ENCODE data around the gene TP53TG3F. TPM values are rescaled to one million over a fixed set of nuclear protein-coding genes. Genes with fewer than 3 reads are reported as not detected.
"Not testable (repeated sequence)": the region's sequence is repeated elsewhere in the genome, so short reads cannot be mapped to it uniquely, and the experiment has no call there.

TP53TG3F gene, protein sequence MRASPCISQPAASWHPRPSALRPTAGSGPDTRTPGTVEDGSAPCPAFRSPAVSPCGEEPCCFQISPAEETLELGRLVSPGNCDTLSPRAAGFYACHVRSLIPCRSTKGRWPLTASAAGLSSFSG
- not detected in 2 replicates for total RNA-seq (2014; rRNA removed; shearing (Covaris generic))

- H3K4me3 ChIP-seq (ENCODE audit: insufficient read depth, low read depth, low read length); H3K36me3 ChIP-seq (replicated peaks; ENCODE audit: control insufficient read depth, insufficient read depth, low read length); DNase-seq; H3K27me3 ChIP-seq (ENCODE audit: control insufficient read depth, insufficient read depth, low read length): not testable (repeated sequence)
These were observed at the start of gene TP53TG3F for GRCh38 chr16:33459312-33459711. Gene TP53TG3F (plus strand): TSS chr16:33459612. CDS start chr16:33459680, 68 bp downstream.

DNA sequence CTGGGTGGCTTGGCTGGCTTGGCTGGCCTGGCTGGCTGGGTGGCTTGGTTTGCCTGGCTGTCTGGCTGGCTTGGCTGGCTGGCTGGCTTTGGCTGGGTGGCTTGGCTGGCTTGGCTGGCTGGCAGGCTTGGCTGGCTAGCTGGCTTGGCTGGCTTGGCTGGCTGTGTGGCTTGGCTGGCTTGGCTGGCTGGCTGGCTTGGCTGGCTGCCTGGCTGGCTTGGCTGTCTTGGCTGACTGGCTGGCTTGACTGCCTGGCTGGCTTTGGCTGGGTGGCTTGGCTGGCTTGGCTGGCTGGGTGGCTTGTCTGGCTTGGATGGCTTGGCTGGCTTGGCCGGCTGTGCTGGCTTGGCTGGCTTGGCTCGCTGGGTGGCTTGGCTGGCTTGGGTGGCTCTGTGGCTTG, 32.2 kb downstream of the TP53TG3F start:
- H3K36me3 ChIP-seq (replicated peaks; ENCODE audit: control insufficient read depth, insufficient read depth, low read length); H3K4me3 ChIP-seq (ENCODE audit: insufficient read depth, low read depth, low read length): not testable (repeated sequence)

GRCh38 chr16:33507231-33507630, 47.8 kb downstream of the TP53TG3F start:
- not testable (repeated sequence) for H3K36me3 ChIP-seq (replicated peaks; ENCODE audit: control insufficient read depth, insufficient read depth, low read length); DNase-seq; H3K4me3 ChIP-seq (ENCODE audit: insufficient read depth, low read depth, low read length); H3K27me3 ChIP-seq (ENCODE audit: control insufficient read depth, insufficient read depth, low read length)

More for the DNA sequence above, 32.2 kb downstream of the TP53TG3F start:
- not testable (repeated sequence) for DNase-seq; H3K27me3 ChIP-seq (ENCODE audit: control insufficient read depth, insufficient read depth, low read length)

GRCh38 chr16:33509070-33509469, 49.7 kb downstream of the TP53TG3F start:
- H3K36me3 ChIP-seq (replicated peaks; ENCODE audit: control insufficient read depth, insufficient read depth, low read length); H3K27me3 ChIP-seq (ENCODE audit: control insufficient read depth, insufficient read depth, low read length); DNase-seq; H3K4me3 ChIP-seq (ENCODE audit: insufficient read depth, low read depth, low read length): not testable (repeated sequence)

DNA sequence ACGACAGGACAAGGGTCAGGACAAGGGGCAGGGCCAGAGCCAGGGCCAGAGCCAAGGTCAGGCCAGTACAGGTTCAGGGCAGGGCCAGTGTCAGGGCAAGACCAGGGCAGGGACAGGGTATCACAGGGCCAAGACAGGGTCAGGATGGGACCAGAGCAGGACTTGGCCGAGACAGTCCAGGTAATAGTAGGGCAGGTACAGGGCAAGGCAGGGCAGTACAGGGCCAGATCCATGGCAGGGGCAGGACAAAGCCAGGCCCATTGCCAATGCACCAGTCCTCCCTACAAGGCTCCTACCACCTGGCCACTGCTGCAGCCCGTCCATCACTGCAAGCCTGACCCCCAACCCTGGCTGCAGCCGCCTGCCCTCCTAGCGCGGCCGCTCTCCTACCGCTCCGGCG, 50.5 kb downstream of the TP53TG3F start:
- H3K36me3 ChIP-seq (replicated peaks; ENCODE audit: control insufficient read depth, insufficient read depth, low read length); H3K4me3 ChIP-seq (ENCODE audit: insufficient read depth, low read depth, low read length); DNase-seq; H3K27me3 ChIP-seq (ENCODE audit: control insufficient read depth, insufficient read depth, low read length): not testable (repeated sequence)

Other genes starting within 250 kb of the TP53TG3F start
- gene TP53TG3E, start 155.3 kb upstream of the TP53TG3F start, total RNA-seq (2014; rRNA removed; shearing (Covaris generic)), result not detected in 2 replicates
- not detected in 2 replicates for gene TP53TG3B, start 98.8 kb upstream of the TP53TG3F start, total RNA-seq (2014; rRNA removed; shearing (Covaris generic))